KG1 (cell line): Measurements from ENCODE around the gene MLPH.

Experiments
- DNase-seq: peaks from one replicate; lab custom pipeline; 2025; lab: John Stamatoyannopoulos, UW

The MLPH gene

GRCh38 chr2:237603049-237603717, 116.1 kb downstream of the MLPH start:
- DNase-seq = no peak

GRCh38 chr2:237603718-237604362, 116.8 kb downstream of the MLPH start:
- no peak for DNase-seq

- DNase-seq = no peak
These were observed 117.3 kb downstream of the MLPH start for GRCh38 chr2:237604391-237604790.
